ENCODE measurements around the gene BARHL1.

GRCh38 chr9:132539096-132539495 lies 43.3 kb upstream of the BARHL1 start:
- TF ChIP-seq CTCF (IDR thresholded peaks at IDR 0.05; ENCODE audit: poor library complexity, severe bottlenecking), result no peak
- TF ChIP-seq REST (IDR thresholded peaks at IDR 0.05; ENCODE audit: borderline replicate concordance), result no peak
- TF ChIP-seq EP300 (conservative IDR thresholded peaks at IDR 0.05; ENCODE audit: poor library complexity, severe bottlenecking), result no peak
- no peak for TF ChIP-seq RAD21 (conservative IDR thresholded peaks at IDR 0.05)
- TF ChIP-seq EZH2 (IDR thresholded peaks at IDR 0.05; ENCODE audit: borderline replicate concordance, insufficient read depth, low read length, poor library complexity, severe bottlenecking), result no peak
- TF ChIP-seq POLR2AphosphoS5 (IDR thresholded peaks at IDR 0.05), result no peak

Data from neural cell (in vitro differentiated cells).